DOHH2 (cell line): ENCODE measurements around the gene GPD2.

ENCODE experiments used
- H3F3A ChIP-seq: fragments of 200-600 bp; sonication (generic), shearing (Covaris generic); 2 replicates; pipeline ENCODE4 v1.6.0; 2016; ENCODE audit warnings: antibody characterized with exemption, mild to moderate bottlenecking; ENCODE audit not compliant: control insufficient read depth, insufficient read depth
- H3K27ac ChIP-seq: fragments of 200-600 bp; sonication (generic); 2 replicates; pipeline ENCODE4 v1.5.1; 2014; ENCODE audit warnings: low read depth, mild to moderate bottlenecking, low read length, moderate library complexity
- H3K27me3 ChIP-seq: fragments of 200-600 bp; sonication (generic); 2 replicates; pipeline ENCODE4 v1.6.1; 2014; ENCODE audit warnings: mild to moderate bottlenecking, low read length, mixed read lengths; ENCODE audit not compliant: control insufficient read depth
- H3K36me3 ChIP-seq: fragments of 200-600 bp; sonication (generic); 2 replicates; pipeline ENCODE4 v1.6.1; 2014; ENCODE audit warnings: mild to moderate bottlenecking, low read length, moderate library complexity, mixed read lengths; ENCODE audit not compliant: control insufficient read depth
- H3K4me1 ChIP-seq: fragments of 200-600 bp; sonication (generic); 2 replicates; pipeline ENCODE4 v1.6.1; 2014; ENCODE audit warnings: mild to moderate bottlenecking, low read length, mixed read lengths; ENCODE audit not compliant: control insufficient read depth
- H3K4me2 ChIP-seq: fragments of 200-600 bp; sonication (generic); 2 replicates; pipeline ENCODE4 v1.6.0; 2014; ENCODE audit warnings: mild to moderate bottlenecking, low read length, moderate library complexity
- H3K4me3 ChIP-seq: fragments of 200-600 bp; sonication (generic); 2 replicates; pipeline ENCODE4 v1.5.1; 2014; ENCODE audit warnings: mild to moderate bottlenecking, low read length, mixed read lengths
- H3K79me2 ChIP-seq: fragments of 200-600 bp; sonication (generic); 2 replicates; pipeline ENCODE4 v1.6.1; 2014; ENCODE audit warnings: mild to moderate bottlenecking, low read length, mixed read lengths; ENCODE audit not compliant: control insufficient read depth
- H3K9me2 ChIP-seq: fragments of 200-600 bp; sonication (generic); replicated peaks from 2 replicates; pipeline ENCODE4 v1.6.1; 2014; ENCODE audit warnings: mild to moderate bottlenecking, low read length, mixed read lengths; ENCODE audit not compliant: control insufficient read depth
- H3K9me3 ChIP-seq: fragments of 200-600 bp; sonication (generic); 2 replicates; pipeline ENCODE4 v1.6.1; 2014; ENCODE audit warnings: antibody characterized with exemption, low read length, mixed read lengths; ENCODE audit not compliant: control insufficient read depth, insufficient read depth
- H4K20me1 ChIP-seq: fragments of 200-600 bp; sonication (generic); 2 replicates; pipeline ENCODE4 v1.6.0; 2014; ENCODE audit warnings: low read depth, mild to moderate bottlenecking, antibody characterized with exemption, low read length, moderate library complexity; ENCODE audit not compliant: control insufficient read depth, insufficient read depth
- EZH2phosphoT487 ChIP-seq: fragments of 200-600 bp; sonication (generic); IDR thresholded peaks from 2 replicates; pipeline ENCODE4 v1.6.1; 2017; ENCODE audit warnings: borderline replicate concordance, mild to moderate bottlenecking, antibody characterized with exemption, low read length, moderate library complexity, mixed read lengths
- TF ChIP-seq, protein P1 (sequence below): fragments of 200-600 bp; sonication (generic); IDR thresholded peaks from one replicate; pipeline ENCODE4 v1.5.1; 2014; ENCODE audit warnings: antibody characterized with exemption, mild to moderate bottlenecking, low read depth, low read length; ENCODE audit not compliant: poor library complexity, severe bottlenecking

GPD2 gene

DNA sequence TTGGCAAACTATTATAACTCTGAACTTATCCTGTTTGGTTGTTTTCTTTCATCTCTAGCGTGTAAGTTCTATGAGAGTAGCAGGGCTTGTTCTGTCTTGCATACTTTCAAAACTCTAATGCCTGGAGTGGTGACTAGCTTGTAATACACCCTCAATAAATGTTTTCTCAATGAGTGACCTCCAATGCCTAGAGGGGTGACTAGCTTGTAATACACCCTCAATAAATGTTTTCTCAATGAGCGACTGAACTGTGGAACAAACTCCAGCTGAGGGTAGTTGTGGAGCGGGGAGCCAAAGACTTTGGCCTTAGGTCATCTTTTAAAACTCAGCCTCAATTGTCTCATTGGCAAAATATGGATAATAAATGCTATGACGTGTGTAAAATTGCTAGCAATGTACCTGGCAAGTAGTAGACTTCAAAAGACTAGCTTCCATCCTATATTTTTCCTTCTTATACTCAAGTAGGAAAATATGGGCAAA lies 1.8 kb downstream of the GPD2 start:
- H3K4me3 ChIP-seq = peak overlapping the region; percentile 87
- no peak for TF ChIP-seq EZH2phosphoT487
- TF ChIP-seq, protein P1, sequence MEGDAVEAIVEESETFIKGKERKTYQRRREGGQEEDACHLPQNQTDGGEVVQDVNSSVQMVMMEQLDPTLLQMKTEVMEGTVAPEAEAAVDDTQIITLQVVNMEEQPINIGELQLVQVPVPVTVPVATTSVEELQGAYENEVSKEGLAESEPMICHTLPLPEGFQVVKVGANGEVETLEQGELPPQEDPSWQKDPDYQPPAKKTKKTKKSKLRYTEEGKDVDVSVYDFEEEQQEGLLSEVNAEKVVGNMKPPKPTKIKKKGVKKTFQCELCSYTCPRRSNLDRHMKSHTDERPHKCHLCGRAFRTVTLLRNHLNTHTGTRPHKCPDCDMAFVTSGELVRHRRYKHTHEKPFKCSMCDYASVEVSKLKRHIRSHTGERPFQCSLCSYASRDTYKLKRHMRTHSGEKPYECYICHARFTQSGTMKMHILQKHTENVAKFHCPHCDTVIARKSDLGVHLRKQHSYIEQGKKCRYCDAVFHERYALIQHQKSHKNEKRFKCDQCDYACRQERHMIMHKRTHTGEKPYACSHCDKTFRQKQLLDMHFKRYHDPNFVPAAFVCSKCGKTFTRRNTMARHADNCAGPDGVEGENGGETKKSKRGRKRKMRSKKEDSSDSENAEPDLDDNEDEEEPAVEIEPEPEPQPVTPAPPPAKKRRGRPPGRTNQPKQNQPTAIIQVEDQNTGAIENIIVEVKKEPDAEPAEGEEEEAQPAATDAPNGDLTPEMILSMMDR = no peak
- H3K36me3 ChIP-seq = no peaks in the 10 kb centered on the region
- H3K79me2 ChIP-seq = peaks cover 50% of the 10 kb centered on the region
- peaks cover 28% of the 10 kb centered on the region for H3K4me1 ChIP-seq
- H3K9me2 ChIP-seq = no peaks in the 10 kb centered on the region
- no peaks in the 10 kb centered on the region for H3K27me3 ChIP-seq
- peaks cover 6% of the 10 kb centered on the region for H3F3A ChIP-seq
- H3K9me3 ChIP-seq = no peaks in the 10 kb centered on the region
- H3K4me2 ChIP-seq = peak overlapping the region; percentile 93
- H4K20me1 ChIP-seq = no peaks in the 10 kb centered on the region
- no peak overlapping the region for H3K27ac ChIP-seq

DNA sequence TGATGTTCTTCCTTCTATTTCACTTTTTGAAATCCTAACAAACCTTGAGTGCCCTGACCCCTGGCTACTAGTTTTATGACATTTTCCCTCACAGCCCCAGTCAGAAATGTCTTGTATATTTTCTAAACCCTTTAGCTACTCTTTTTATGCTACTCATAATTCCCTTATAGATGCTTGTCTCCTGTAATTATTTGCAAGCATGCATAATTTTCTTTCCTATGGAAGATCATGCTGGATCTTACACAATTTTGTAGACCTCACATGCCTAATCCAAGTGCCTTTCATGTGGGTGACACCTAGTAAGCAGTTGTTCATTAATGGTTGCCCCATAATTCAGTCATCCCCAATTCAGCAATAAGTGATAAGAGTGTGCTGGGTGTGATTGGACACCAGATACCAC lies 6.9 kb downstream of the GPD2 start:
- Histone ChIP-seq H4K20me1 (no peaks in the 10 kb centered on the region), H3K27me3 (no peaks in the 10 kb centered on the region), H3K4me3 (no peak overlapping the region), H3K9me2 (no peaks in the 10 kb centered on the region), H3K79me2 (peaks cover 37% of the 10 kb centered on the region), H3K36me3 (no peaks in the 10 kb centered on the region), H3K27ac (no peak overlapping the region), H3F3A (no peaks in the 10 kb centered on the region), H3K4me2 (no peak overlapping the region), H3K9me3 (no peaks in the 10 kb centered on the region), H3K4me1 (peaks cover 5% of the 10 kb centered on the region)
- TF ChIP-seq, protein P1 = no peak
- TF ChIP-seq EZH2phosphoT487 = no peak

DNA sequence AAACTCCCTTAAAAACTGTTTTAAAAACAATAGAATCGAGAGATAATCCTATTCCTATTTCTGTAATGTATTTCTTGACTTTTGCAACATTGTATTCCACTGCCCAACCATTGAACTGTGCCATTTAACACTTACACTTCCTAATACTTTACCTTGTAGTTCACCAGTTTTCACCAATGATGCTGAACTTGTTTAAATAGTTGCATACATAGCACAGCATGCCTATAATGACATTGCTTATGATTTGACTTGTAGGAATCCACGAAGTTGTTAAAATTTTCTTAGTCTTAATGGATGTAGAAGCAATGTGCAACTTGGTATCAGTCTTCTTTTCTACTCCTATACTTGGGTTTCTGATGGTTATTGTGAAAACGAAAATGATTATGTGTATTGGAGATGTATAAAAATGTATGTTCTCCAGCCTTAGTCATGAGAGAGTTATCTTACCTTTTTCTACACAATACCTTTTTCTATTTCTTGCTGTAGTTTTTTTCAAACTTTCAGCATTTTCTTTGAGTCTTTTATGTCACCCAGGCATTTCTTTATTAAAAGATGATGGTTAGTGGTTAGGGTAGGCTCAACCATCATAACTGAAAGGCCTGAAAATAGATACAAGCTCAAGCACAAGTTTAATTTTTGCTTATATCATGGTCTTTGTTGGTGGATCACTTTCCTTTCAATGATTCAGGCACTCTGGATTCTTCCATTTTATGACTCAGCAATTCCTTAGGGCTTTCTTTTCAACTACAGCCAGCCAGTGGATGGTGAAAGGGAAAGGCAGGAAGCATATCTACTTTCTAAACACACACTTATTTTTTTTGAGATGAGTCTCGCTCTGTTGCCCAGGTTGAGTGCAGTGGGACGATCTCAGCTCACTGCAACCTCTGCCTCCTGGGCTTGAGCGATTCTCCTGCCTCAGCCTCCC lies 9.4 kb downstream of the GPD2 start:
- Histone ChIP-seq H3K4me1 (no peaks in the 10 kb centered on the region), H3K9me2 (no peaks in the 10 kb centered on the region), H3K9me3 (no peaks in the 10 kb centered on the region), H3K27ac (no peak overlapping the region), H3F3A (no peaks in the 10 kb centered on the region), H3K4me3 (no peak overlapping the region), H4K20me1 (no peaks in the 10 kb centered on the region), H3K4me2 (no peak overlapping the region), H3K36me3 (no peaks in the 10 kb centered on the region), H3K27me3 (no peaks in the 10 kb centered on the region), H3K79me2 (peaks cover 18% of the 10 kb centered on the region)
- TF ChIP-seq, protein P1 = no peak
- no peak for TF ChIP-seq EZH2phosphoT487
